MCF 10A (cell line): Measurements from ENCODE around the gene NAALADL2. TPM values are rescaled to one million over a fixed set of nuclear protein-coding genes. Genes with fewer than 3 reads are reported as not detected.

Experiments used
- BruUV-seq: library from RNA; stranded (reverse); fragments of 400-500 nt; replicated peaks from 2 replicates; lab custom pipeline; 2021; lab: Mats Ljungman, UMichigan
- CTCF ChIA-PET: fragments of 300-600 bp; sonication (Branson Sonifier 250); formaldehyde crosslinking; extraction: SDS; loops from one replicate; lab custom pipeline; 2021; ENCODE audit warnings: antibody characterized with exemption, inconsistent platforms; lab: Yijun Ruan, JAX
- POLR2A ChIA-PET: fragments of 300-600, 350-650 bp; sonication (Branson Sonifier 250); formaldehyde crosslinking; extraction: SDS; loops from one replicate; lab custom pipeline; 2020; ENCODE audit warnings: antibody characterized with exemption, inconsistent platforms; lab: Yijun Ruan, JAX
- DNase-seq: peaks from one replicate; pipeline ENCODE4 v3.0.0-alpha.2; 2018; ENCODE audit not compliant: unreplicated experiment
- H3K27ac Mint-ChIP-seq: one replicate; pipeline ENCODE4 v1.8.0; 2022; ENCODE audit warnings: mild to moderate bottlenecking, low read depth, mixed read lengths; ENCODE audit not compliant: unreplicated experiment
- H3K27me3 Mint-ChIP-seq: one replicate; pipeline ENCODE4 v1.8.0; 2022; ENCODE audit warnings: mixed read lengths; ENCODE audit not compliant: insufficient read depth, unreplicated experiment
- H3K36me3 Mint-ChIP-seq: one replicate; pipeline ENCODE4 v1.8.0; 2022; ENCODE audit warnings: mild to moderate bottlenecking, moderate library complexity, mixed read lengths; ENCODE audit not compliant: insufficient read depth, unreplicated experiment
- H3K4me1 Mint-ChIP-seq: one replicate; pipeline ENCODE4 v1.8.0; 2022; ENCODE audit warnings: mixed read lengths; ENCODE audit not compliant: insufficient read depth, unreplicated experiment
- H3K4me3 Mint-ChIP-seq: one replicate; pipeline ENCODE4 v1.8.0; 2022; ENCODE audit warnings: mild to moderate bottlenecking, moderate library complexity, mixed read lengths; ENCODE audit not compliant: unreplicated experiment
- H3K9me3 Mint-ChIP-seq: one replicate; pipeline ENCODE4 v1.8.0; 2022; ENCODE audit warnings: mixed read lengths; ENCODE audit not compliant: unreplicated experiment
- intact Hi-C: fragments of 100-400 bp; cut with micrococcal nuclease; formaldehyde crosslinking; loops from 2 replicates; pipeline ENCODE4 v1.14.1; 2022
- total RNA-seq: library from RNA; stranded (reverse); gene quantifications from 2 replicates; pipeline ENCODE4 v1.2.3, GENCODE V29; 2022
- TF ChIP-seq, protein P1 (sequence below): fragments of 200-600 bp; IDR thresholded peaks from one replicate; pipeline ENCODE4 v1.8.0; 2022; ENCODE audit warnings: antibody characterized with exemption, mild to moderate bottlenecking; ENCODE audit not compliant: unreplicated experiment

Gene NAALADL2
- total RNA-seq, 1 experiment from 2014 or later = 4.2 TPM

DNA sequence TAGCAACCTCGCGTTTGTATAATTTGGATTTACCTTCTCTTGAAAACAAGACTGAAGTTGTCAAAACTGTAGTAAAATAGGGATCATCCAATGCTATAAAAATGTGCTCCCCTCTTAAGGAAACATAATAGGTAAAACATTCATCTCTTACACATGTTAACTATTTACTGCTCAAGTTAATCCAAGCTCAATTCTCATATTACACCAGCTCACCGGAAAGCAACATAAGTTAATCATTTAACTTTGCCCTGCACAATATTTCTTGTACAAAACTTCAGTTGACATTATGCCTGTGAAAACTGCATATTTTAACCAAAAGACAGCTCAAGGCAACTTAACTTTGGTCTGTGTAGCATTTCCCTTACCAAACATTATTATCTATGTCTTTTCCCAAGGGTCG, 634.2 kb downstream of the NAALADL2 start:
- intact Hi-C loops = no loop called here
- H3K4me3 Mint-ChIP-seq = no peak overlapping the region
- no TSS peak for BruUV-seq
- ChIA-PET POLR2A (interaction anchor here (0.6 to 0.7 kb wide), 2 partner anchors 16 to 363 kb away, joined by 3 read pairs; no protein-coding TSS in a partner anchor), CTCF (no interaction called here)
- no peak overlapping the region for H3K27ac Mint-ChIP-seq
- TF ChIP-seq, protein P1, sequence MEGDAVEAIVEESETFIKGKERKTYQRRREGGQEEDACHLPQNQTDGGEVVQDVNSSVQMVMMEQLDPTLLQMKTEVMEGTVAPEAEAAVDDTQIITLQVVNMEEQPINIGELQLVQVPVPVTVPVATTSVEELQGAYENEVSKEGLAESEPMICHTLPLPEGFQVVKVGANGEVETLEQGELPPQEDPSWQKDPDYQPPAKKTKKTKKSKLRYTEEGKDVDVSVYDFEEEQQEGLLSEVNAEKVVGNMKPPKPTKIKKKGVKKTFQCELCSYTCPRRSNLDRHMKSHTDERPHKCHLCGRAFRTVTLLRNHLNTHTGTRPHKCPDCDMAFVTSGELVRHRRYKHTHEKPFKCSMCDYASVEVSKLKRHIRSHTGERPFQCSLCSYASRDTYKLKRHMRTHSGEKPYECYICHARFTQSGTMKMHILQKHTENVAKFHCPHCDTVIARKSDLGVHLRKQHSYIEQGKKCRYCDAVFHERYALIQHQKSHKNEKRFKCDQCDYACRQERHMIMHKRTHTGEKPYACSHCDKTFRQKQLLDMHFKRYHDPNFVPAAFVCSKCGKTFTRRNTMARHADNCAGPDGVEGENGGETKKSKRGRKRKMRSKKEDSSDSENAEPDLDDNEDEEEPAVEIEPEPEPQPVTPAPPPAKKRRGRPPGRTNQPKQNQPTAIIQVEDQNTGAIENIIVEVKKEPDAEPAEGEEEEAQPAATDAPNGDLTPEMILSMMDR = no peak
- H3K27me3 Mint-ChIP-seq = no peaks in the 10 kb centered on the region
- peaks cover 4% of the 10 kb centered on the region for H3K36me3 Mint-ChIP-seq
- no peaks in the 10 kb centered on the region for H3K4me1 Mint-ChIP-seq
- no peaks in the 10 kb centered on the region for H3K9me3 Mint-ChIP-seq
- DNase-seq = no peak

DNA sequence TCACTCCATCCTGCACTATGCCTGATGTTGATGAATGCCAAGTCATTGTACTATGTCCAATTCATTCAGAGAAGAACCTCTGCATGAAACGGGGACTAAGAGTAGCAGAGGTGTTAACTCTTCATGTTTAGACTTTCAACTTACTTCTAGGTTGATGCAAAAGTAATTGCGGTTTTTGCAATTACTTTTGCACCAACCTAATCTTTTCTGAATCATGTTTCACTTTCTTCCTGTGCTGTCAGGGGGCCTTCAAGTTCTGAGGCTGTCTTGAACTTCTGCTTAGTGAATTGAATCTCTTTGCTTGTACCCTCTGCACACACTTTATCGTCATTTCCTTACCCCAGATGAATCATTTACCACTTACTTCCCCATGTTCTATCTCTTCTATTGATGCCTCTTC, 636.2 kb downstream of the NAALADL2 start:
- no peaks in the 10 kb centered on the region for H3K27me3 Mint-ChIP-seq
- peaks cover 2% of the 10 kb centered on the region for H3K36me3 Mint-ChIP-seq
- no peaks in the 10 kb centered on the region for H3K4me1 Mint-ChIP-seq
- intact Hi-C loops = no loop called here
- no peak for DNase-seq
- no peak overlapping the region for H3K4me3 Mint-ChIP-seq
- TF ChIP-seq, protein P1 = no peak
- no peak overlapping the region for H3K27ac Mint-ChIP-seq
- no peaks in the 10 kb centered on the region for H3K9me3 Mint-ChIP-seq
- POLR2A ChIA-PET = no interaction called here
- no TSS peak for BruUV-seq
- CTCF ChIA-PET = no interaction called here

DNA sequence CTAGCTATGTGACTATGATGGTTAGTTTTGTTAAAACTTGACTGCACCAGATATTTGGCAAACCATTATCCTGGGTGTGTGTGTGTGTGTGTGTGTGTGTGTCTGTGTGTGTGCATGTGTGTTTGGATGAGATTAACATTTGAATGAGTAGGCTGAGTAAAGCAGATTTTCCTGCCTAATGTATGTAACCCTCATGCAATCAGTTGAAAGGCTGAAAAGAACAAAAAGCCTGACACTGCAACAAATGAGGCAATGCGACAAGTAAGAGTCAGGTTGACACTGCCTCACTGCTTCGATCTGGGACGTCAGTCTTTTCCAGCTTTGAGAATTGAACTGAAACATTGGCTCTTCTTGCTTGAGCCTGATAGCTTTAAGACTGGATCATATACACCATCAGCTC, 643.0 kb downstream of the NAALADL2 start:
- intact Hi-C loops = no loop called here
- Mint-ChIP-seq H3K4me1 (no peaks in the 10 kb centered on the region), H3K36me3 (no peaks in the 10 kb centered on the region), H3K4me3 (no peak overlapping the region), H3K9me3 (peaks cover 12% of the 10 kb centered on the region), H3K27ac (no peak overlapping the region), H3K27me3 (no peaks in the 10 kb centered on the region)
- TF ChIP-seq, protein P1 = no peak
- no TSS peak for BruUV-seq
- ChIA-PET POLR2A (no interaction called here), CTCF (no interaction called here)
- DNase-seq = no peak

DNA sequence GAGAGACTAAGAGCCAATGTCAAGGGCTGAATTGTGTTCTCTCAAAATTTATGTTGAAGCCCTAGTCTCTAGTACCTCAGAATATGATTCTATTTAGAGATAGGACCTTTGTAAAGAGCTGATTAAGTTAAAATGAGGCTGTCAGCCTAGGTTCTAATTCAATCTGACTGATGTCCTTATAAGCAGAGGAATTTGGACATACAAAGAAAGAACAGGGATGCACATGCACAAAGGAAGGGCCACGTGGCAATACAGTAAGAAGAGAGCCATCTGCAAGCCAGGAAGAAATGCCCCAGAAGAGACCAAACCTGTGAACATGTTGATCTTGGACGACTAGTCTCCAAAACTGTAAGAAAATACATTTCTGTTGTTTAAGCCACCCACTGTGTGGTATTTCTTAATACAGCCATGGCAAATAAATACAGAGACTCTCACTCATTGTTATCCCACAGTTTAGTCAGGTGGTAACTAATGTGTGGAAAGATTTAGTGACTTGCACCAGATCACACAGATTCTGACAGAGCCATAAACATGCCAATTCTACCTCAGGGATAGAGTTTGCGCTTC, 652.2 kb downstream of the NAALADL2 start:
- H3K9me3 Mint-ChIP-seq = no peaks in the 10 kb centered on the region
- no peak overlapping the region for H3K27ac Mint-ChIP-seq
- TF ChIP-seq, protein P1 = no peak
- H3K4me3 Mint-ChIP-seq = no peak overlapping the region
- intact Hi-C loops = no loop called here
- H3K36me3 Mint-ChIP-seq = no peaks in the 10 kb centered on the region
- POLR2A ChIA-PET = no interaction called here
- DNase-seq = no peak
- BruUV-seq = no TSS peak
- H3K27me3 Mint-ChIP-seq = no peaks in the 10 kb centered on the region
- H3K4me1 Mint-ChIP-seq = no peaks in the 10 kb centered on the region
- CTCF ChIA-PET = no interaction called here
